ENCODE results near the gene DMD. TPM values are rescaled to one million over a fixed set of nuclear protein-coding genes. Genes with fewer than 3 reads are reported as not detected.
"Not testable (repeated sequence)": the region's sequence is repeated elsewhere in the genome, so short reads cannot be mapped to it uniquely, and the experiment has no call there.

Gene DMD
- polyA plus RNA-seq, 3 donors = 17.3 to 18.8 (median 18.0) TPM

- no peak for DNase-seq (ENCODE audit: extremely low read depth in 1 of 11, low read depth in 9 of 11, low spot score in 4 of 11)
Observed at GRCh38 chrX:31497086-31497485, 1714.3 kb downstream of the DMD start.

GRCh38 chrX:31487951-31488350 lies 1723.4 kb downstream of the DMD start:
- no peak for DNase-seq (ENCODE audit: extremely low read depth in 1 of 11, low read depth in 9 of 11, low spot score in 4 of 11)

GRCh38 chrX:31483336-31483735 lies 1728.0 kb downstream of the DMD start:
- DNase-seq (ENCODE audit: extremely low read depth in 1 of 11, low read depth in 9 of 11, low spot score in 4 of 11) = no peak

GRCh38 chrX:31480696-31481095 lies 1730.7 kb downstream of the DMD start:
- no peak for DNase-seq (ENCODE audit: extremely low read depth in 1 of 11, low read depth in 9 of 11, low spot score in 4 of 11)

GRCh38 chrX:31471229-31471628 lies 1740.1 kb downstream of the DMD start:
- no peak for DNase-seq (ENCODE audit: extremely low read depth in 1 of 11, low read depth in 9 of 11, low spot score in 4 of 11)

GRCh38 chrX:31470753-31471152 lies 1740.6 kb downstream of the DMD start:
- DNase-seq (ENCODE audit: extremely low read depth in 1 of 11, low read depth in 9 of 11, low spot score in 4 of 11) = not testable (repeated sequence)

GRCh38 chrX:31464306-31464915 lies 1746.9 kb downstream of the DMD start:
- no peak for DNase-seq (ENCODE audit: extremely low read depth in 1 of 11, low read depth in 9 of 11, low spot score in 4 of 11)

GRCh38 chrX:31461266-31461665 lies 1750.1 kb downstream of the DMD start:
- no peak for DNase-seq (ENCODE audit: extremely low read depth in 1 of 11, low read depth in 9 of 11, low spot score in 4 of 11)

- no peak for DNase-seq (ENCODE audit: extremely low read depth in 1 of 11, low read depth in 9 of 11, low spot score in 4 of 11)
Observed at GRCh38 chrX:31459361-31459760, 1752.0 kb downstream of the DMD start.

GRCh38 chrX:31449965-31450364 lies 1761.4 kb downstream of the DMD start:
- DNase-seq (ENCODE audit: extremely low read depth in 1 of 11, low read depth in 9 of 11, low spot score in 4 of 11) = no peak

- no peak for DNase-seq (ENCODE audit: extremely low read depth in 1 of 11, low read depth in 9 of 11, low spot score in 4 of 11)
Observed at GRCh38 chrX:31449081-31449480, 1762.3 kb downstream of the DMD start.

GRCh38 chrX:31445542-31445941 lies 1765.8 kb downstream of the DMD start:
- DNase-seq (ENCODE audit: extremely low read depth in 1 of 11, low read depth in 9 of 11, low spot score in 4 of 11) = no peak

GRCh38 chrX:31443654-31444053 lies 1767.7 kb downstream of the DMD start:
- DNase-seq (ENCODE audit: extremely low read depth in 1 of 11, low read depth in 9 of 11, low spot score in 4 of 11) = no peak

- no peak for DNase-seq (ENCODE audit: extremely low read depth in 1 of 11, low read depth in 9 of 11, low spot score in 4 of 11)
Observed at GRCh38 chrX:31440546-31440945, 1770.8 kb downstream of the DMD start.

- no peak for DNase-seq (ENCODE audit: extremely low read depth in 1 of 11, low read depth in 9 of 11, low spot score in 4 of 11)
Observed at GRCh38 chrX:31436424-31436823, 1774.9 kb downstream of the DMD start.

- DNase-seq (ENCODE audit: extremely low read depth in 1 of 11, low read depth in 9 of 11, low spot score in 4 of 11) = no peak
Observed at GRCh38 chrX:31435592-31435991, 1775.8 kb downstream of the DMD start.

GRCh38 chrX:31433856-31434255 lies 1777.5 kb downstream of the DMD start:
- no peak for DNase-seq (ENCODE audit: extremely low read depth in 1 of 11, low read depth in 9 of 11, low spot score in 4 of 11)

GRCh38 chrX:31429915-31430314 lies 1781.4 kb downstream of the DMD start:
- no peak for DNase-seq (ENCODE audit: extremely low read depth in 1 of 11, low read depth in 9 of 11, low spot score in 4 of 11)

- peak in 3 of 11 donors; percentile 18 to 33 (median 31) for DNase-seq (ENCODE audit: extremely low read depth in 1 of 11, low read depth in 9 of 11, low spot score in 4 of 11)
Observed at GRCh38 chrX:31423609-31424189, 1787.7 kb downstream of the DMD start.

GRCh38 chrX:31421441-31421840 lies 1789.9 kb downstream of the DMD start:
- DNase-seq (ENCODE audit: extremely low read depth in 1 of 11, low read depth in 9 of 11, low spot score in 4 of 11) = no peak

- DNase-seq (ENCODE audit: extremely low read depth in 1 of 11, low read depth in 9 of 11, low spot score in 4 of 11) = peak in 2 of 11 donors; percentile 24 to 26
Observed at GRCh38 chrX:31420711-31421151, 1790.6 kb downstream of the DMD start.
